Heart right ventricle (tissue), 16 donors: ENCODE data around the gene UTF1. TPM values are rescaled to one million over a fixed set of nuclear protein-coding genes. Genes with fewer than 3 reads are reported as not detected.

Experiments
- ATAC-seq, 8 donors: fragments of 200-7000 bp; cut with Tn5 transposase; one replicate each; pipeline ENCODE4 v1.9.1; 2020; ENCODE audit warnings: mild to moderate bottlenecking in 8 of 8, moderate library complexity in 8 of 8, moderate number of reproducible peaks in 1 of 8
- DNase-seq, 2 donors: peaks; one replicate each; pipeline ENCODE4 v3.0.0-alpha.2; 2020
- H3K27ac ChIP-seq, 10 donors: fragments of 200-600 bp; sonication (generic) in 2 of 10; one replicate each; pipeline versions ENCODE4 v1.5.0 to v1.8.0; 2020 to 2022; ENCODE audit warnings: mild to moderate bottlenecking in 3 of 10
- H3K27me3 ChIP-seq, 7 donors: fragments of 200-600 bp; one replicate each; pipeline ENCODE4 v1.8.0; 2021 to 2022; ENCODE audit warnings: mild to moderate bottlenecking in 2 of 7
- H3K36me3 ChIP-seq, 9 donors: fragments of 200-600 bp; sonication (generic) in 1 of 9; one replicate each; pipeline versions ENCODE4 v1.5.0 to v1.8.0; 2020 to 2022; ENCODE audit warnings: mild to moderate bottlenecking in 2 of 9
- H3K4me1 ChIP-seq, 9 donors: fragments of 200-600 bp; sonication (generic) in 1 of 9; one replicate each; pipeline versions ENCODE4 v1.5.0 to v1.8.0; 2020 to 2022; ENCODE audit warnings: mild to moderate bottlenecking in 4 of 9
- H3K4me3 ChIP-seq, 10 donors: fragments of 200-600 bp; sonication (generic) in 2 of 10; one replicate each; pipeline versions ENCODE4 v1.5.0 to v1.8.0; 2020 to 2022; ENCODE audit warnings: mild to moderate bottlenecking in 7 of 10, moderate library complexity in 2 of 10
- H3K9me3 ChIP-seq, 11 donors: fragments of 200-600 bp in 10 of 11; sonication (generic) in 2 of 11; one replicate each; pipeline versions ENCODE4 v1.5.0 to v1.8.0; 2013 to 2022; ENCODE audit warnings: mild to moderate bottlenecking in 2 of 11, control low read depth in 1 of 11, moderate library complexity in 1 of 11
- WGBS, 2 donors: extraction: QIAGEN DNeasy Blood & Tissue Kit; methylation state at CpG; one replicate each; pipeline ENCODE4 v1.1.7; 2013; ENCODE audit warnings: inconsistent platforms in 1 of 2; 5-methylcytosine and 5-hydroxymethylcytosine counted together
- intact Hi-C, 10 donors: fragments of 100-400 bp; cut with DNase I; formaldehyde crosslinking; loops; one replicate each; pipeline versions ENCODE4 v1.11.1 to v1.14.2; 2022
- polyA plus RNA-seq, 2 donors: library from polyadenylated mRNA; stranded (reverse); fragments of 200-250 nt; gene quantifications; one replicate each; pipeline ENCODE4 v1.2.3, GENCODE V29; 2013
- total RNA-seq, 10 donors: library from RNA; stranded (reverse); fragmentation: NEBNext Ultra II Directional in 3 of 10; extraction: Animal tissue kit (Norgen Biotek cat#: 25700) in 3 of 10; gene quantifications; one replicate each; pipeline versions ENCODE4 v1.2.1 to v1.2.4, GENCODE V29; 2021 to 2023
- TF ChIP-seq, protein P1 (sequence below), 9 donors: fragments of 200-600 bp; sonication (generic) in 2 of 9; IDR thresholded peaks; one replicate each; pipeline versions ENCODE4 v1.5.0 to v1.8.0; 2021 to 2022; ENCODE audit warnings: antibody characterized with exemption in 9 of 9, mild to moderate bottlenecking in 5 of 9, moderate library complexity in 1 of 9
- donor health status: Arrhythmogenic right ventricular cardiomyopathy.
- donor health status: ischemic (EF 13 %, LVEDD 7.1; RV severe dilation, severe dysfunction).
- donor health status: healthy with polysubstance abuse.
- donor health status: DM: no; HTN: yes; CAD: no.
- donor health status: DM: no; HTN: no; CAD: no.
- donor health status: ischemic (EF 25% LVEDD 6.9; RV normal size, moderate dysfunction).
- donor health status: ischemic (EF 25% LVEDD 5.7; RV mildly dilated, moderate dysfunction).
- donor health status: healthy.
- donor health status: DM: yes; HTN: yes; CAD: no.
- donor health status: Ischemic cardiomyopathy.
- donor health status: ischemic (EF 35%, LVEDD 5.7; RV mildly dilated, moderate dysfunction).
- donor health status: nonischemic (EF 11% LVEDD 7.7; RV severe dilation, severe dysfunction).
- donor health status: DM: yes; HTN: yes; CAD: no.
- donor health status: PGD.
- donor health status: ischemic (EF 29% LVEDD 5.4; RV normal size, mild dysfunction).
- donor health status: nonischemic (EF 23%, LVEDD 6.1; RV moderate dilation, normal function).

The UTF1 gene
- total and polyA plus RNA-seq, 12 donors: not detected

DNA sequence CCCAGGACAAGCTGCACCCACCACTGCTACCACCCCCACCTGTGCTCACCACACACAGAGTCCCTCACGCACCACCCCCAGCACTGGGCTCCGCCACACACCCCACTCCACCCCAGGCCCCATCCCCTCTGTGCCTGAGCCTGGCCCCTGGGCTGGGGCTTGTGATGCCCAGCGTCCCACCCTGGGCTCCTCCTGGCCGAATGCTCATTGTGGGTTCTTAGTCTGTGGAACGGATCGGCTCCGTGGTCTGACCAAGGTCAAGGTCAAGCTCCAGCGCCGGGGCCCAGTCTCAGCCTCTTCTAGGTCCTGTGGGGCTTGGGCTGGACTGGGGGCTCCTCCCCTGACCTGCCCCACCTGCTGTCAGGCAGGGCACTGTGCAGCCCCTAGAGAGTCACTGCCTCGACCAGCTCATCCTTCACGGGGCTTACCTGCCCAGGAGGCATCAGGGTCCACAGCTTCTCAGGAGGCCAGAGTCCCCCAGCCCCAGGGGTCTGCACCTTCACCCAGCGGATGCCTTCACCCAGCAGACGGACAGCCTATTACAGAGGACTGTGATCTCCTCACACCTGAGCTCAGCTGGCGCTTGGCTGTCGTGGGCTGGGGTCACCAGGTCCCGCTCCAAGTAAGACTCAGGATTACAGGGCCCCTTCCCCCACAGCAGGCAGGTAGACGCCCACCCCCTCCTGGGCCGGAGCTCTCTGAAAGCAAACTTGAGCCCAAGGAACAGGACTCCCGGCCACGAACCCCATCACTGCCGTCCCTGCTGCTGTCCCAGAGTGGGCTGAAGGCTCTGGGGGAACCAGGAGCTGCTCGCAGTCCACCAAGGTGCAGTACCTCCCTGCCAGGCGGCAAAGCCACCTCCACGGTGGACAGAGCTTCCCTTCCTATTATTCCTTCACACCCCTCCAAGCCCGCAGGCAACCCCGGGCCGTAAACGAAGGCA lies 15.3 kb upstream of the UTF1 start:
- intact Hi-C loops: no loop called here
- peaks cover 3 to 51% (median 20%) of the 10 kb centered on the region in 7 donors for H3K27me3 ChIP-seq
- H3K9me3 ChIP-seq: no peaks in the 10 kb centered on the region
- TF ChIP-seq, protein P1, sequence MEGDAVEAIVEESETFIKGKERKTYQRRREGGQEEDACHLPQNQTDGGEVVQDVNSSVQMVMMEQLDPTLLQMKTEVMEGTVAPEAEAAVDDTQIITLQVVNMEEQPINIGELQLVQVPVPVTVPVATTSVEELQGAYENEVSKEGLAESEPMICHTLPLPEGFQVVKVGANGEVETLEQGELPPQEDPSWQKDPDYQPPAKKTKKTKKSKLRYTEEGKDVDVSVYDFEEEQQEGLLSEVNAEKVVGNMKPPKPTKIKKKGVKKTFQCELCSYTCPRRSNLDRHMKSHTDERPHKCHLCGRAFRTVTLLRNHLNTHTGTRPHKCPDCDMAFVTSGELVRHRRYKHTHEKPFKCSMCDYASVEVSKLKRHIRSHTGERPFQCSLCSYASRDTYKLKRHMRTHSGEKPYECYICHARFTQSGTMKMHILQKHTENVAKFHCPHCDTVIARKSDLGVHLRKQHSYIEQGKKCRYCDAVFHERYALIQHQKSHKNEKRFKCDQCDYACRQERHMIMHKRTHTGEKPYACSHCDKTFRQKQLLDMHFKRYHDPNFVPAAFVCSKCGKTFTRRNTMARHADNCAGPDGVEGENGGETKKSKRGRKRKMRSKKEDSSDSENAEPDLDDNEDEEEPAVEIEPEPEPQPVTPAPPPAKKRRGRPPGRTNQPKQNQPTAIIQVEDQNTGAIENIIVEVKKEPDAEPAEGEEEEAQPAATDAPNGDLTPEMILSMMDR (IDR thresholded peaks at IDR 0.05): no peak
- 81 to 82% methylated on average over 28 of the region's 28 CpGs for WGBS, 2 donors
- H3K27ac ChIP-seq: no peak overlapping the region
- H3K4me3 ChIP-seq: no peak overlapping the region
- ATAC-seq (no peak), DNase-seq (peak in 1 of 2 donors; percentile 6)
- H3K36me3 ChIP-seq: no peaks in the 10 kb centered on the region
- no peaks in the 10 kb centered on the region for H3K4me1 ChIP-seq

DNA sequence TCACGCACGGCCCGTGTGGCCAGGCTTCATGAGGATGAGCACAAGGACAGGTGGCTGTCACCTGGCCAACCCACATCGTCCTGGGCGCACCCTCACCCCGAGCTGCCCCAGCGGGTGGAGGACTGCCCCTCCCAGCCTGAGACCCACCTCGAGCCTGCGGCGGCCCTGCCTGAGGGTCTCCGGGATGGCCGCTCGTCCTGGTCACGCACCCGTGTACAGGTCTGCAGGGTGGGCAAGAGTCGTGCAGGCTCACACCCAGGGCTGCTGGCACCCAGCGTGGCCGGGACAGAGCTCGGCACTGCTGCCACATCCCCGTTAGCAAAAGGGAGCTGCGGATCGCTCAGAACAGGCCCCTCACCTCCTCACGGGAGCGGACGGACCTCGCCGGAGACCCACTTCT lies 14.4 kb upstream of the UTF1 start:
- no peak for ATAC-seq
- no peaks in the 10 kb centered on the region for H3K4me1 ChIP-seq
- no peaks in the 10 kb centered on the region for H3K36me3 ChIP-seq
- intact Hi-C loops: no loop called here
- 91 to 94% methylated on average over 27 of the region's 27 CpGs for WGBS, 2 donors
- peak in 1 of 2 donors; percentile 5 for DNase-seq
- TF ChIP-seq, protein P1 (IDR thresholded peaks at IDR 0.05): no peak
- H3K4me3 ChIP-seq: no peak overlapping the region
- H3K27me3 ChIP-seq: peaks cover 4 to 54% (median 23%) of the 10 kb centered on the region in 7 donors
- no peak overlapping the region for H3K27ac ChIP-seq
- H3K9me3 ChIP-seq: no peaks in the 10 kb centered on the region

DNA sequence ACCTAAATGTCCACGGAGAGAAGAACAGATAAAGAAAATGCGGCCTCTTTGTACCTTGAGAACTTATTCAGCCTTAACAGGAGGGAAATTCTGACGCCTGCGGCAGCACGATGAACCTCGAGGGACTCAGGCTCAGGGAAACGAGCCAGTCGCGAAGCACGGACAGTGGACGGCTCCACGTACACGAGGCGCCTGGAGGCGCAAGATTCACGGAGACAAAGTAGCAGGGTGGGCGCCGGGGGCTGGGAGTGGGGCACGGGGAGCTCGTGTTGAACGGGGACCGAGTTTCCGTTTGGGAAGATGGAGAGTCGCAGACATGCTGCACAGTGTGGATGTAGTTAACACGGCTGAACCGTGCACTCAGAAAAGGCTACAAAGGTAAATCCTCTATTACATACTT lies 13.2 kb upstream of the UTF1 start:
- no peak overlapping the region for H3K4me3 ChIP-seq
- intact Hi-C loops: no loop called here
- H3K36me3 ChIP-seq: no peaks in the 10 kb centered on the region
- DNase-seq (peak in 1 of 2 donors; percentile 2), ATAC-seq (no peak)
- peaks cover 4 to 58% (median 32%) of the 10 kb centered on the region in 7 donors for H3K27me3 ChIP-seq
- 80 to 85% methylated on average over 26 of the region's 26 CpGs for WGBS, 2 donors
- no peak overlapping the region for H3K27ac ChIP-seq
- H3K4me1 ChIP-seq: no peaks in the 10 kb centered on the region
- H3K9me3 ChIP-seq: no peaks in the 10 kb centered on the region
- TF ChIP-seq, protein P1 (IDR thresholded peaks at IDR 0.05): no peak

DNA sequence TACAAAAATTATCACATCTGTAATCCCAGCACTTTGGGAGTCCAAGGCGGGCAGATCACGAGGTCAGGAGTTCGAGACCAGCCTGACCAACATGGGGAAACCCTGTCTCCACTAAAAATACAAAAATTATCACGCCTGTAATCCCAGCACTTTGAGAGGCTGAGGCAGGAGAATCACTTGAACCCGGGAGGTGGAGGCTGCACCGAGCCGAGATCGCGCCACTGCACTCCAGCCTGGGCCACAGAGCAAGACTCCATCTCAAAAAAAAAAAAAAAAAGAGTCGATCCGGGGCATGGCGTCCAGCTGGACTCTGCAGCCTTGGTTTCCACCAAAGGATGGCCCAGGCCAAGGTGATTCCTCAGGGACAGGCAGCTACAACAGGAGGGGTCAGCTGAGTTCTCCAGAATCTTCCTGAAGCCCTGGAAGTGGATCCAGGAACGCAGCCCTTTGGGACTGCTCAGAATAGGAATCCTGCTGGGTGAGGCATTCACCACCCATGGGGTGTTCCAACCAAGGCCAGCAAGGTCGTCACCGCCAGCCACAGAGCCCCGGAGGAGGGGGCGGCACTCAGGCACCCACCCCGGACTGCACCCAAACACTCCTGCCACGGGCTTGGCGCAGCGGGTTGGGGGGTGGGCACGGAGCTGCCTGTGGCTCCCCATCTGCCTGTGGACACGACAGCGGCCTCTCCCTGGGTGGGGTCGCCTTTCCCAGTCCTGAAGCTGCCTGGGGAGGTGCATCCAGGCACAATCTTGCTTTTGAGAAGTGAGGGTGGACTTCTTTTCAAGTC lies 12.0 kb upstream of the UTF1 start:
- Histone ChIP-seq H3K4me1 (no peaks in the 10 kb centered on the region), H3K4me3 (no peak overlapping the region), H3K9me3 (no peaks in the 10 kb centered on the region), H3K36me3 (no peaks in the 10 kb centered on the region), H3K27me3 (peaks cover 4 to 46% (median 27%) of the 10 kb centered on the region in 7 donors), H3K27ac (no peak overlapping the region)
- WGBS, 2 donors: 83 to 86% methylated on average over 25 of the region's 25 CpGs
- ATAC-seq (no peak), DNase-seq (no peak)
- intact Hi-C loops: no loop called here
- TF ChIP-seq, protein P1 (IDR thresholded peaks at IDR 0.05): no peak
